HG02938 (cell line): Measurements from ENCODE around the gene PAX3.

Experiments
- ATAC-seq: cut with Tn5 transposase; IDR thresholded peaks from one replicate; pipeline ENCODE4 v1.9.1; 2021; ENCODE audit warnings: mild to moderate bottlenecking, moderate library complexity; ENCODE audit not compliant: unreplicated experiment

Gene PAX3

GRCh38 chr2:222297600-222297935 is 1.2 kb downstream of the PAX3 start:
- no peak for ATAC-seq

GRCh38 chr2:222296911-222297599 is 1.7 kb downstream of the PAX3 start:
- no peak for ATAC-seq

DNA sequence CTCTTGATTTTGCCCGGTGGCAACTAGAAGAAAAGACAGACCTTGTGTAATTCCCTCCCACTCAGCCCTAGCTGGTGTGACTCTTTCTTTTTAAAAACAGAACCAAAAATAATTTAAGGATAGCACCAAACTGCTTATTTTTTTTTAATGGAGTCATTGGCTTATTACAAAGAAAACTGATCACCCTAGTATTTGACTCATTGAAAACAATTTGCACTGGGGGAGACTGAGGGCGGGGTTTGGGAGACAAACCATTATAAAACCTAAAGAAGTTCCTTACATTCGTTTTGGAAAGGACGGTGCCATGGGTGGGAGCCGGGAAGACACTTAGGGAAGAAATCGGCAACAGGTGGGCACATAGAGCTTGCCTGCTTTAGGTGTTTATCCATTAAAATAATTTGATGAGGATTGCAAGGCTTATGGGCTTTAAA is 2.5 kb downstream of the PAX3 start:
- ATAC-seq, result no peak

GRCh38 chr2:222295368-222296062 is 3.3 kb downstream of the PAX3 start:
- ATAC-seq, result no peak

- ATAC-seq, result no peak
Measured at GRCh38 chr2:222294996-222295367, 3.8 kb downstream of the PAX3 start.

DNA sequence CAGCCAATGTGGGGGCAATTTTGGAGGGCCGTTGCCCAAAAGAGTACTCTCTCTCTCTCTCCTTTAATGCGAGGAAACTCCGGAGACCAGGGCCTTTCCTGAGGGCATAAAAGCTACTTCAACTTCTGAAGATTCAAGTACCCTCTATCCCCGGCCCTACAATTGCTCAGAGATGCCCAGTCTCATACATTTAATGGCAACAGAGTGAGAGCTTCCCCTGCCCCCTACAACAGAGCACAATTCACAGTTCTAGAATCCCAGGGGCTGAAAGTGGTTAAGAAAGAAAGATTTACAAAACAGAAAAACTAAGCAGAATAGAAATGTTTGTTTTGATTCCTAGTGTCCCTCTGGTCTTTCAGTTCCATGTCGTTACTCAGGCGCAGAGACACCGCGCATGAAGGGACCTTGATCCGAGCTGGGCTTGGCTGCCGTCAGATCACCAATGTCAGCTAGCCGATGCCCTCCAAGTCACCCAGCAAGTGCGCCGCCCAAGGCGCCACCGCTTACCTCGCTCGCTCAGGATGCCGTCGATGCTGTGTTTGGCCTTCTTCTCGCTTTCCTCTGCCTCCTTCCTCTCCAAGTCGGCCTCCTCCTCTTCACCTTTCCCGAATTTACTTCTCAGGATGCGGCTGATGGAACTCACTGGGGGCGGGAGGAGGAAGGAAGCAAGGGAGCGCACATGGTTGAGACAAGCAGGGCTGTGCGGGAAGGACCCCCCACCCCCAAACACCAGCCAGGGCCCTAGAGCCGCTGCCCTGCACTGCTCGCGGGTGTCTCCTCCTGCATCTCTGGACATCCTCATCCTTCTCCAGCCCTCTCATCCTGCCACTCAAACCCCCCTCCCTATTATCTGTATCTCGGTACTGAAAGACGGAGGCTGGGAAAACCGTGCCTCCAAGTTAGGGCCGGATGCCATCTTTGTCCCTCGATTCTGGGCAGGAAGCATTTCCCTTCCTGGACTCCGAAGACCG is 4.9 kb downstream of the PAX3 start:
- no peak for ATAC-seq

- no peak for ATAC-seq
Measured at GRCh38 chr2:222292149-222293134, 6.4 kb downstream of the PAX3 start.

- ATAC-seq, result no peak
Measured at GRCh38 chr2:222291485-222291841, 7.3 kb downstream of the PAX3 start.

DNA sequence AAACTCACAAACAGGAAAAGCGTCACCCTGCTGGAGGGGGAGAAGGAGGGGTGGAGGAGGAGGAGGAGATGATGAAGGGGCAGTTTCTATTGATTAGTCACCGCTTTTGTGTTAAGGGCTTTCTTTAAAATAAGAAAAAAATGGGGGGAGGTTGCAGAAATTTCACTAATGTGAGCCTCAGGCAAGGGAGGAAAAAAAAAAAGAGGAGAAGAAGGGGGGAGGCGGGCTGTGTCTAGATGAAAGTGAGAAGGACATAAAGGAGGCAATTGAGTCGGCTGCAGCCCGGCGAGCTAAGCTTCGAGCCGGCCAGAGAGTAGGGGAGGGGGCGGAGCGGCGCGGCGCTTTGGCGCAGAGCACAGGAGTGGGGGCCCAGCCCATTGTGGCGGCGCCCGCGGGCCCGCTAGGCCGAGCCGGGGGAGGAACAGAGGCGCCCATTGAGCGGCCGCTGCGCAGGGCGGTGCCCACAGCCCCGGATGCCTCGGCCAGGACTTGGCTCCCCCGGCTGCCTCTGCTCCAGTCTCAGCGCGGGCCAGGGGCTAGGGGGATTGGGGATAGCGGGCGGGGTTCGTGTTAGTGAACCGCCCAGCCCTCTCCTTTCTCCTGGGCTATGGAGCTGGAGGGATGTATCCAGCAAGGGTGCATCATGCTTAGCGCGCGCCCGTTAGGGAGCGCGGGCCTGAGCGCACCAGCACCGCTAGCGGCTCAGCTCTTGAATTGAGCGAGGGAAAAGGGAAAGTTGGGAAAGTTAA is 7.9 kb downstream of the PAX3 start:
- ATAC-seq, result no peak

DNA sequence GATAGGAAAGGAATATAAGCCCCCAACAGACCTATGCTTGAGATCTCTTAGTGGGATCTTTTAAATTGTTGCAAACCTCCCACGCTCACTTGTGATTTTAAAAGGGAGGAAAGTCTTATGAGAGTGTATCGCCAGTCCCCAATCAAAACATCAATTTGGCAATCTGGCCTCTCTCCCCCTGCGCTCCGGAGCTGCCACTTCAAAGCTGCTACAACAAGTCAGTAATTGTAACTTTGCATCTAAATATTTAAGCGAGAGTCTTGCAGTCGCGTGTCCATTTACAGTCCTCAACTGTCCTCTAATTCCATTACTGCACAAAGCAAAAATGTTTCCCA is 8.4 kb downstream of the PAX3 start:
- ATAC-seq, result no peak

- ATAC-seq, result no peak
Measured at GRCh38 chr2:222289278-222290160, 9.3 kb downstream of the PAX3 start.

GRCh38 chr2:222288590-222289277 is 10.1 kb downstream of the PAX3 start:
- ATAC-seq, result no peak

DNA sequence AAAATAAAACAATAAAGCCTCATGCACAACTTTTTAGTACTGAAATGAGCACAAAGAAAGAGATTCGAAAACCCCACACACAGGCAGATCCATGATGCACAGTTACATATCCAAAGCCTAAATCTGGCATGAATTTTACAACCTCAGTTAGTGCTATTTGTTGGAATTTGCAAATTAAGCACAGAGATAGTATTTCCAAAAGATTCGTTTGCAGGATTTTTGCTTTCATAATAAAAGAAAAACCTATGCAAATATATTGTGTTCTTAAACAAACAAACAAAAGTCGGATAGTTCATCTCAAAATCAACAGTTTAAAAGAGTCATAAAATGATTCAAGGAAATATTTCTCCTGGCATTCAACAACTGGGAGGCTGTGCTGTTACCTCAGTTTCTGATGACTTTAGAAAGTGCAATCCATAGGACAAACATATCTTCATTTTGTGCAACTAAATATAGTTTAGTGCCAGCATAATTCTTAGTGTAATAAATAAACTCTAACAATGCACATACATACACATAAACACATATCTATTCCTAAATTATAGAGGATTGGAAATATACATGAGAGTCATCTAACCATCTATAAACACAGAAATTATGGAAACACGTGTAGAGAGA is 10.8 kb downstream of the PAX3 start:
- ATAC-seq, result no peak

GRCh38 chr2:222284466-222284865 is 14.3 kb downstream of the PAX3 start:
- ATAC-seq, result no peak

- ATAC-seq, result no peak
Measured at GRCh38 chr2:222283634-222284033, 15.2 kb downstream of the PAX3 start.

DNA sequence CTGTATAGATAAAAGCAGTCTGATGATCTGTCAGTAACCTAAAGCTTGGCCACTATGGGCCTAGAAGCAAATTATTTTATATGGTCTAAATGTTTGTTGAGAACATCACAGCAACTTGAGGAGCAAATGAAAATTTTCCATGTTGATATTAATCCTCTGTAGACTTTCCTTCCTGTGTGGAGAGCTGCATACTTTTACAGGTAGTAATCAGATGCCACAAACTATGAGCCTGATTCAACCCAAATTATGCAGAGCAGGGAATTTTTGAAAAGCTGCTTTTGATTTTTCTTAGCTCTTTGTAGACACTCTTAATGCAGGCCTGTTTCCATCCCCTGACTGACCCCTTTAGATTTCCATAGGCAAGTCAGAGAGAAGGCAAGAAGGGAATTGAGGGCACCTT is 17.3 kb downstream of the PAX3 start:
- ATAC-seq, result no peak

- ATAC-seq, result no peak
Measured at GRCh38 chr2:222280795-222281194, 18.0 kb downstream of the PAX3 start.

DNA sequence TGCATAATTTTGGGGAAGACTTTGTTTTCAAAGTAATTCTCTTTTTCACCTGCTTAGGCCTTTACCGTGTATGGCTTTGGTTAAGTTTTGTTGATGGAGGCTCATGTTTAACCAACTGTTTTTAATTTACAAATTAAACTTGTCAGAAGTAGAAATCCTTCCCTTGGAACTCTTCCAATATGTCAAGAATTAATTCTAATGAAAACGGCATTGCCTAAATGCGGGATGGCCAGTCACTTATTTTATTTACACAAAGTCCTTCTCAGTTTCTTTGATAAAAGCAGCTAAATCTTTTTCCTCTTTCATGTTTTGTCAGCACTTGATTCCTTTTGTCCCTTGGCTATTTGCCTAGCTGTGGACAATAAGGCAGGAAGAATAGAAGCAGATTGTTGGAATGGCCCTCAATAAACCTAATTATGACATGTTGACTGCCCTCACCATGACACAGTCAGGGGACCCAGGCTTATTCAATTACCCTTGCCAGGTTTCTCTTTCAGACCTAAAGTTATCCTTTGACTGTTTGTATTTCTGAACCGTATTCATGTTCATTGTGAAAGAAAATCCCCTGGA is 26.3 kb downstream of the PAX3 start:
- no peak for ATAC-seq
